Measurements from ENCODE around the gene RNF149.

RNF149 gene

GRCh38 chr2:101305035-101305434 lies 3.5 kb downstream of the RNF149 start:
- Histone ChIP-seq H3K4me3 (IDR thresholded peaks at IDR 0.05; ENCODE audit: insufficient read depth, low read depth, low read length) (no peak overlapping the region), H3K27ac (no peak overlapping the region), H2AFZ (ENCODE audit: low read depth) (no peak overlapping the region), H3K9ac (no peak overlapping the region), H4K20me1 (ENCODE audit: insufficient read depth) (peaks cover 1% of the 10 kb centered on the region; the same call in 1 of the 2 replicates), H3K27me3 (ENCODE audit: insufficient read depth, low read depth) (no peaks in the 10 kb centered on the region), H3K36me3 (ENCODE audit: insufficient read depth) (no peaks in the 10 kb centered on the region), H3K4me2 (no peak overlapping the region), H3K79me2 (ENCODE audit: insufficient read depth, low read depth) (peaks cover 58% of the 10 kb centered on the region), H3K4me1 (ENCODE audit: low read depth, poor library complexity, severe bottlenecking) (peaks cover 42% of the 10 kb centered on the region)
- TF ChIP-seq, protein P1, sequence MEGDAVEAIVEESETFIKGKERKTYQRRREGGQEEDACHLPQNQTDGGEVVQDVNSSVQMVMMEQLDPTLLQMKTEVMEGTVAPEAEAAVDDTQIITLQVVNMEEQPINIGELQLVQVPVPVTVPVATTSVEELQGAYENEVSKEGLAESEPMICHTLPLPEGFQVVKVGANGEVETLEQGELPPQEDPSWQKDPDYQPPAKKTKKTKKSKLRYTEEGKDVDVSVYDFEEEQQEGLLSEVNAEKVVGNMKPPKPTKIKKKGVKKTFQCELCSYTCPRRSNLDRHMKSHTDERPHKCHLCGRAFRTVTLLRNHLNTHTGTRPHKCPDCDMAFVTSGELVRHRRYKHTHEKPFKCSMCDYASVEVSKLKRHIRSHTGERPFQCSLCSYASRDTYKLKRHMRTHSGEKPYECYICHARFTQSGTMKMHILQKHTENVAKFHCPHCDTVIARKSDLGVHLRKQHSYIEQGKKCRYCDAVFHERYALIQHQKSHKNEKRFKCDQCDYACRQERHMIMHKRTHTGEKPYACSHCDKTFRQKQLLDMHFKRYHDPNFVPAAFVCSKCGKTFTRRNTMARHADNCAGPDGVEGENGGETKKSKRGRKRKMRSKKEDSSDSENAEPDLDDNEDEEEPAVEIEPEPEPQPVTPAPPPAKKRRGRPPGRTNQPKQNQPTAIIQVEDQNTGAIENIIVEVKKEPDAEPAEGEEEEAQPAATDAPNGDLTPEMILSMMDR (conservative IDR thresholded peaks at IDR 0.05; ENCODE audit: low read depth, low read length): no peak

- Histone ChIP-seq H2AFZ (ENCODE audit: low read depth) (no peak overlapping the region), H3K4me1 (ENCODE audit: low read depth, poor library complexity, severe bottlenecking) (peaks cover 38% of the 10 kb centered on the region), H3K9ac (no peak overlapping the region), H3K27ac (no peak overlapping the region), H3K27me3 (ENCODE audit: insufficient read depth, low read depth) (no peaks in the 10 kb centered on the region), H3K79me2 (ENCODE audit: insufficient read depth, low read depth) (peaks cover 72% of the 10 kb centered on the region), H3K4me2 (no peak overlapping the region), H4K20me1 (ENCODE audit: insufficient read depth) (peaks cover 4% of the 10 kb centered on the region; the same call in 1 of the 2 replicates), H3K36me3 (ENCODE audit: insufficient read depth) (no peaks in the 10 kb centered on the region), H3K4me3 (IDR thresholded peaks at IDR 0.05; ENCODE audit: insufficient read depth, low read depth, low read length) (no peak overlapping the region)
- TF ChIP-seq, protein P1 (conservative IDR thresholded peaks at IDR 0.05; ENCODE audit: low read depth, low read length): no peak
Measured at GRCh38 chr2:101303688-101304087, 4.8 kb downstream of the RNF149 start.

DNA sequence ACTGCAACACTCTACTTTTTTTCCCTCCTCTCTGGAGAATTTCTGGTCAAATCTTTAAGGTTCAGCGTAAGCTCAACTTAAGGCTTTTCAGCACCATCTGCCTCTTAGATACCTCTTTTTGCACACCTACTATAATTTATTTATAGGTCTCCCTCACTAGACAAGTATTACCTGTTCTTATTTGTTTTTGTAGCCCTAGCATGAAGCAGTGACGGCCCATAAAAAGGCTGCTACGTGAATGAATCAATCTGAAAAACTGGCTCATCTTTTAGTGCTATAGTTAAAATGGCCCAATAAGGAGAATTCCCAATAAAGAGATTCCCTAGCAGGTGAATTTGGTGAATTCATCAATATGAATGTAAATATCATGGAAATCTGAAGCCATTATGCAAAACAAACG lies 6.5 kb downstream of the RNF149 start:
- Histone ChIP-seq H3K27ac (no peak overlapping the region), H3K27me3 (ENCODE audit: insufficient read depth, low read depth) (no peaks in the 10 kb centered on the region), H3K79me2 (ENCODE audit: insufficient read depth, low read depth) (peaks cover 75% of the 10 kb centered on the region), H3K4me3 (IDR thresholded peaks at IDR 0.05; ENCODE audit: insufficient read depth, low read depth, low read length) (no peak overlapping the region), H3K4me1 (ENCODE audit: low read depth, poor library complexity, severe bottlenecking) (peaks cover 28% of the 10 kb centered on the region), H3K36me3 (ENCODE audit: insufficient read depth) (no peaks in the 10 kb centered on the region), H2AFZ (ENCODE audit: low read depth) (no peak overlapping the region), H3K4me2 (no peak overlapping the region), H3K9ac (no peak overlapping the region), H4K20me1 (ENCODE audit: insufficient read depth) (peaks cover 4% of the 10 kb centered on the region; the same call in 1 of the 2 replicates)
- TF ChIP-seq, protein P1 (conservative IDR thresholded peaks at IDR 0.05; ENCODE audit: low read depth, low read length): no peak

GRCh38 chr2:101300836-101301235 lies 7.7 kb downstream of the RNF149 start:
- H3K9ac ChIP-seq: no peak overlapping the region
- H3K79me2 ChIP-seq (ENCODE audit: insufficient read depth, low read depth): peaks cover 71% of the 10 kb centered on the region
- H3K4me3 ChIP-seq (IDR thresholded peaks at IDR 0.05; ENCODE audit: insufficient read depth, low read depth, low read length): no peak overlapping the region
- no peak overlapping the region for H3K4me2 ChIP-seq
- no peaks in the 10 kb centered on the region for H3K36me3 ChIP-seq (ENCODE audit: insufficient read depth)
- TF ChIP-seq, protein P1 (conservative IDR thresholded peaks at IDR 0.05; ENCODE audit: low read depth, low read length): no peak
- H3K4me1 ChIP-seq (ENCODE audit: low read depth, poor library complexity, severe bottlenecking): peaks cover 17% of the 10 kb centered on the region
- H3K27ac ChIP-seq: no peak overlapping the region
- peaks cover 4% of the 10 kb centered on the region; the same call in 1 of the 2 replicates for H4K20me1 ChIP-seq (ENCODE audit: insufficient read depth)
- H2AFZ ChIP-seq (ENCODE audit: low read depth): no peak overlapping the region
- H3K27me3 ChIP-seq (ENCODE audit: insufficient read depth, low read depth): no peaks in the 10 kb centered on the region
